Measurements from ENCODE around the gene CCL26.
"Not testable (repeated sequence)": the region's sequence is repeated elsewhere in the genome, so short reads cannot be mapped to it uniquely, and the experiment has no call there.

Gene CCL26

GRCh38 chr7:75732016-75732521 is 39.9 kb downstream of the CCL26 start:
- no peak for TF ChIP-seq CTCF (IDR thresholded peaks at IDR 0.05; ENCODE audit: low read depth, low read length)
- DNase-seq, result no peak
- Histone ChIP-seq H3K9me3 (ENCODE audit: severe bottlenecking) (no peaks in the 10 kb centered on the region), H3K4me3 (ENCODE audit: low read depth, low read length) (no peak overlapping the region), H3K27me3 (ENCODE audit: insufficient read depth, low read depth, severe bottlenecking) (no peaks in the 10 kb centered on the region), H3K36me3 (no peaks in the 10 kb centered on the region), H3K27ac (no peak overlapping the region)

GRCh38 chr7:75729851-75730274 is 42.1 kb downstream of the CCL26 start:
- no peak for TF ChIP-seq CTCF (IDR thresholded peaks at IDR 0.05; ENCODE audit: low read depth, low read length)

GRCh38 chr7:75727881-75728593 is 44.0 kb downstream of the CCL26 start:
- no peak for TF ChIP-seq CTCF (IDR thresholded peaks at IDR 0.05; ENCODE audit: low read depth, low read length)
- no peak overlapping the region for H3K27ac ChIP-seq

More at GRCh38 chr7:75729851-75730274, 42.1 kb downstream of the CCL26 start:
- Histone ChIP-seq H3K36me3 (no peaks in the 10 kb centered on the region), H3K9me3 (ENCODE audit: severe bottlenecking) (no peaks in the 10 kb centered on the region), H3K27ac (no peak overlapping the region), H3K4me3 (ENCODE audit: low read depth, low read length) (no peak overlapping the region), H3K27me3 (ENCODE audit: insufficient read depth, low read depth, severe bottlenecking) (no peaks in the 10 kb centered on the region)
- DNase-seq, result no peak

GRCh38 chr7:75727351-75727750 is 44.7 kb downstream of the CCL26 start:
- not testable (repeated sequence) for H3K27me3 ChIP-seq (ENCODE audit: insufficient read depth, low read depth, severe bottlenecking); H3K9me3 ChIP-seq (ENCODE audit: severe bottlenecking); H3K4me3 ChIP-seq (ENCODE audit: low read depth, low read length); H3K27ac ChIP-seq; H3K36me3 ChIP-seq; DNase-seq

More at GRCh38 chr7:75727881-75728593, 44.0 kb downstream of the CCL26 start:
- no peak for DNase-seq
- H3K9me3 ChIP-seq (ENCODE audit: severe bottlenecking), result no peaks in the 10 kb centered on the region
- H3K27me3 ChIP-seq (ENCODE audit: insufficient read depth, low read depth, severe bottlenecking), result no peaks in the 10 kb centered on the region
- no peak overlapping the region for H3K4me3 ChIP-seq (ENCODE audit: low read depth, low read length)
- no peaks in the 10 kb centered on the region for H3K36me3 ChIP-seq

- H3K27me3 ChIP-seq (ENCODE audit: insufficient read depth, low read depth, severe bottlenecking), result no peaks in the 10 kb centered on the region
Observed at GRCh38 chr7:75725306-75725705, 46.7 kb downstream of the CCL26 start.

GRCh38 chr7:75723444-75723843 is 48.6 kb downstream of the CCL26 start:
- H3K4me3 ChIP-seq (ENCODE audit: low read depth, low read length), result no peak overlapping the region
- no peak for TF ChIP-seq CTCF (IDR thresholded peaks at IDR 0.05; ENCODE audit: low read depth, low read length)
- no peaks in the 10 kb centered on the region for H3K9me3 ChIP-seq (ENCODE audit: severe bottlenecking)
- H3K27me3 ChIP-seq (ENCODE audit: insufficient read depth, low read depth, severe bottlenecking), result no peaks in the 10 kb centered on the region
- H3K36me3 ChIP-seq, result no peaks in the 10 kb centered on the region
- H3K27ac ChIP-seq, result no peak overlapping the region
- no peak for DNase-seq

More at GRCh38 chr7:75725306-75725705, 46.7 kb downstream of the CCL26 start:
- no peak for DNase-seq
- no peaks in the 10 kb centered on the region for H3K36me3 ChIP-seq
- no peak overlapping the region for H3K27ac ChIP-seq
- H3K4me3 ChIP-seq (ENCODE audit: low read depth, low read length), result no peak overlapping the region
- no peaks in the 10 kb centered on the region for H3K9me3 ChIP-seq (ENCODE audit: severe bottlenecking)
- no peak for TF ChIP-seq CTCF (IDR thresholded peaks at IDR 0.05; ENCODE audit: low read depth, low read length)

All from WERI-Rb-1 (cell line).